ENCODE results near the gene SGCE.
"Not testable (repeated sequence)": the region's sequence is repeated elsewhere in the genome, so short reads cannot be mapped to it uniquely, and the experiment has no call there.

DNA sequence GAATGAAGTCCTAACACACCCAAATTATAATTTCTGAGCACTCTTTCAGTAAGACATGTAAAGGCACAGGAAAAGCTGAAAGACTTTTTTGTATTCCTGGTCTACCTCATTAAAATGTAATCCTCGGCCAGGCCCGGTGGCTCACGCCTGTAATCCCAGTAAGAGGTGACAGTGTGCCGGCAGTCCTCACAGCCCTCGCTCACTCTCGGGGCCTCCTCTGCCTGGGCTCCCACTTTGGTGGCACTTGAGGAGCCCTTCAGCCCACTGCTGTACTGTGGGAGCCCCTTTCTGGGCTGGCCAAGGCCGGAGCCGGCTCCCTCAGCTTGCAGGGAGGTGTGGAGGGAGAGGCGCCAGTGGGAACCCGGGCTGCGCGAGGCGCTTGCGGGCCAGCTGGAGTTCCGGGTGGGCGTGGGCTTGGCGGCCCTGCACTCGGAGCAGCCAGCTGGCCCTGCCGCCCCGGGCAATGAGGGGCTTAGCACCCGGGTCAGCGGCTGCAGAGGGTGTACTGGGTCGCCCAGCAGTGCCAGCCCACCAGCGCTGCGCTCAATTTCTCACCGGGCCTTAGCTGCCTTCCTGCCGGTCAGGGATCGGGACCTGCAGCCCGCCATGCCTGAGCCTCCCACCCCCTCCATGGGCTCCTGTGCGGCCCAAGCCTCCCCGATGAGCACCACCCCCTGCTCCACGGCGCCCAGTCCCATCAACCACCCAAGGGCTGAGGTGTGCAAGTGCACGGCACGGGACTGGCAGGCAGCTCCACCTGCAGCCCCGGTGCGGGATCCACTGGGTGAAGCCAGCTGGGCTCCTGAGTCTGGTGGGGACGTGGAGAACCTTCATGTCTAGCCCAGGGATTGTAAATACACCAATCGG is 49.5 kb upstream of the SGCE start:
- not testable (repeated sequence) for TF ChIP-seq CTCF (conservative IDR thresholded peaks at IDR 0.05 in 1 of 2, IDR thresholded peaks at IDR 0.05 in 1 of 2; ENCODE audit: extremely low read depth in 1 of 2, insufficient read depth in 1 of 2, low read depth in 1 of 2, low read length in 2 of 2); EZH2 (IDR thresholded peaks at IDR 0.05; ENCODE audit: borderline replicate concordance, low read length)

Data from mammary epithelial cell (primary cell).